NB4 (cell line): Measurements from ENCODE around the gene PRRC2B.

ENCODE experiments used
- DNase-seq: peaks from one replicate; pipeline ENCODE4 v3.0.0; 2010; ENCODE audit warnings: low read depth
- H3K4me3 ChIP-seq: one replicate; pipeline ENCODE4 v1.5.1; 2011; ENCODE audit warnings: mild to moderate bottlenecking, low read depth, low read length, moderate library complexity
- CTCF ChIP-seq: IDR thresholded peaks from one replicate; pipeline ENCODE4 v1.5.1; 2012; ENCODE audit warnings: low read depth, low read length
- MYC ChIP-seq: IDR thresholded peaks from 2 replicates; pipeline ENCODE4 v1.6.1; 2011; ENCODE audit warnings: low read depth, low read length
- POLR2A ChIP-seq: IDR thresholded peaks from 2 replicates; pipeline ENCODE4 v1.6.1; 2011; ENCODE audit warnings: mild to moderate bottlenecking; ENCODE audit not compliant: insufficient read length; ENCODE audit errors: extremely low read depth
- TF ChIP-seq, protein P1 (sequence below): IDR thresholded peaks from 2 replicates; pipeline ENCODE4 v1.6.1; 2011; ENCODE audit warnings: low read depth, low read length

Gene PRRC2B

DNA sequence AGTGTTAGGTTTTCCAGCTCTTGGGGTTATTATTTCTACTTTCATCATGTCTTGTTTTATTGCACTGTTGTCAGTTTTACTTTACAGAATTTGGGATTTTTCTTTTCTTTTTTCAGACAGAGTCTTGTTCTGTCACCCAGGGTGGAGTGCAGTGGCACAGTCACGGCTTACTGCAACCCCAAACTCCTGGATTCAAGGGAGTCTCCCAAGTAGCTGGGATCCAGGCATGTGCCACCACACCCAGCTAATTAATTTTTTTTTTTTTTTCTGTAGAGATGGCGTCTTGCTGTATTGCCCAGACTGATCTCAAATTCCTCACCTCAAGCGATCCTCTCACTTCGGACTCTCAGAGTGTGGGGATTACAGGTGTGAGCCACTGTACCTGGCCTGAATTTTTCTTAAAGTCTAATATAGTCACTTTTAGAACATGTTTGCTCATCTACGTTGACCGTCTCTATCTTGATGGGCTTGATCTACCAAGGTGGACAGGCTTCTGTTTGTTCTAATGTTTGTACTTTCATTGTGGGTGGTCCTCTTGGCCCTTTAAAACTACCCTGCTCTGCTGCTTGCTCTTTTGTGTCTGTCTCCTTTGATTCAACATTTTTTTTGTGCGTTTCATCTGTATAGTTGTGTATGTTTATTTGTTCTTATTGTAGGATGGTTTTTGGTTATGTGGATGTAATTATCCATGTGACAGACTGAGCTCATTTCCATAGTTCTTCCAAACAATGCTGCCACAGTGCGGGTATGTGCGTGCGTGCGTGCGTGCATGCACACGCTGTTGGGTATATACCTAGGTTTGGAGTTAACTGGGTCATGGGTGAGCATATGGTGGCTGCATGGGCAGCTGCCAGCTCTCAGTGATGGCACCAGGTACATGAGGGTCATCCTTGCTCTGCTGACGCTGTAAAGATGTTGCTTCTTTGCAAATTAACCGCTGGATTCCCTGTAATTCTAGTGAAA lies 18.1 kb downstream of the PRRC2B start:
- H3K4me3 ChIP-seq: no peak overlapping the region
- no peak for DNase-seq
- TF ChIP-seq POLR2A (no peak), MYC (no peak)
- TF ChIP-seq, protein P1, sequence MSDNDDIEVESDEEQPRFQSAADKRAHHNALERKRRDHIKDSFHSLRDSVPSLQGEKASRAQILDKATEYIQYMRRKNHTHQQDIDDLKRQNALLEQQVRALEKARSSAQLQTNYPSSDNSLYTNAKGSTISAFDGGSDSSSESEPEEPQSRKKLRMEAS: no peak

GRCh38 chr9:131416509-131416908 lies 22.6 kb downstream of the PRRC2B start:
- no peak overlapping the region for H3K4me3 ChIP-seq
- TF ChIP-seq, protein P1: no peak
- TF ChIP-seq CTCF (no peak), MYC (no peak), POLR2A (no peak)
- no peak for DNase-seq

DNA sequence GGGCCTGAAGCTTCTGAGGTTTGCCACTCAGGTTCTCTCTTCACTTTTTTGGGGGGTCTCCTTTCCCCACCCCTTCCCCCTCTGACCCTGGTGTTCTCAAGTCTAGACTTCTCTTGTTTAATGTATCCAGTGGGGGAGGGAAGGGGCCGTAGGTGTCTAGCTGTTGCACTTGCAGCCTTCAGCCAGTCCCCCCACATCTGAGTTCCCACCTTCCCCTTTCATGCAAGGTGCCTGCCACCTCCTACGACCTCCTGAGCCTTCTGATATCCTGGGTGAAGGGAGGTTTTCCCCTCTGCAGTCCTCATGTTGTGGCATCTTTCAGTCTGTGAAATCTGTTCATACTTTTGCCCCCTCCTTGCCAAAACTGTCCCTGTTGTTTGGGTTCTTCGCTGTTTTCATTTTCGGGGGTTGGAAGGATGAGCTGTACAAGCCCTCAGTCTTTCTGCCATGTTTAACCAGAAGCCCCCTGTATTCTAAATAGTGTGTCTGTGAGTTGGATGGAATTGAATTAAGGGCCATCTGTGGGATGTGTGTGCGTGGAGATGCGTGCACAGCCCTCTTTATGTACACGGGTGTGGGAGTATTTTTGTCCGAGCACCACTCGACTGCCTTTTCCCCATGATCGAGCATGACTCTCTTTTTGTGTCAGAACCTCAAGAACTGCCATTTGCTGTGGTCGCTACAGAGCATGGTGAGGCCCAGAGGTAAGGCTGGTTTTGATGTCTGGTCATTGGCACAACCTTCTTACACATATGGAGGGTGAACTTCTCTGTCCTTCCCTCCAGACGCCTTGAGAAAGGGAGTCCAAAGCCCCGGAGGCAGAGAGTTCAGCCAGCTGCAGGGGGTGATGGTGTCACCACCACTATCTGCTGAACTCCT lies 23.6 kb downstream of the PRRC2B start:
- no peak for DNase-seq
- no peak overlapping the region for H3K4me3 ChIP-seq
- TF ChIP-seq CTCF (no peak), POLR2A (no peak), MYC (no peak)
- TF ChIP-seq, protein P1: no peak

DNA sequence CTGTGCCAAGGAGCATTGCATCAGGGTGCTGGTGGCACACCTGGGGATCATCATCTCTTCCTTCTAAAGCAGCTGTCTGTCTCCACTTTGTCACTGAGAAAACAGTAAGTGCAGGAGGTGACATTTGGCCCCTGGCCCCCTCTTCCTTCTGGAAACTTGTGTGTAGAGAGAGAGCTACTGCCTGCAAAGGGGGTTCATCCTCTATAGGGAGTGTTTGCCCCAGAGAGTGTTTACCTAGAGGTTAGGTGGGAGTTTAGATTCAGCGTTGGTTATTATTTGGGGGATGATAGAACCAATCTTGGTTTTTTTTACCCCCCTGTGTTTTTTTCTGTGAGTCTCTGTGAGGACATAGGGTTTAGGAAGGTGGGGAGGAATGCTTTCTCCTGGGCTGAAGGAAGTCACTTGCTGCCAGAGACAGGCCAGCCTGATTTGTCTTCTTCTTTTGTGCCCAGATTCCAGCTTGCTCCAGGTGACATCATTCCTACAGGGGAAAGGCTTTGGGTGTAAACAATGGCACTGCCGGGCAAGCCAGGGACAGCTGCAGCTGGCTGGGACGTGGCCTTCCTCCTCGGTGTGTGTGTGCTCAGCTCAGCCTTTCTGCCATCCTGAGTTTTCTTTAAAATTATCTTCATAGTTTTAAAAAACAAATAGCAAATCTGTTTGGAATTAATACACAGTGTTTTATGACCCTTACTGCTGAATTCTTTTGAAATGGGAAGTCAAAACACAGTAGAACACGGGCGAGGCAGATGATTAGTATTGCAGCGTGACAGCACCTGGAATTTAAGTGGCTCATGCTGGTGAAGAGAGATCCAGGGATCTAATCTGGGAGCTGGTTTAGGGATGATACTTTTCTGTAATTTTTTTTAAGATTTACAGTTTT lies 24.5 kb downstream of the PRRC2B start:
- TF ChIP-seq MYC: no peak
- TF ChIP-seq CTCF: no peak
- no peak for TF ChIP-seq POLR2A
- TF ChIP-seq, protein P1: no peak
- no peak for DNase-seq

DNA sequence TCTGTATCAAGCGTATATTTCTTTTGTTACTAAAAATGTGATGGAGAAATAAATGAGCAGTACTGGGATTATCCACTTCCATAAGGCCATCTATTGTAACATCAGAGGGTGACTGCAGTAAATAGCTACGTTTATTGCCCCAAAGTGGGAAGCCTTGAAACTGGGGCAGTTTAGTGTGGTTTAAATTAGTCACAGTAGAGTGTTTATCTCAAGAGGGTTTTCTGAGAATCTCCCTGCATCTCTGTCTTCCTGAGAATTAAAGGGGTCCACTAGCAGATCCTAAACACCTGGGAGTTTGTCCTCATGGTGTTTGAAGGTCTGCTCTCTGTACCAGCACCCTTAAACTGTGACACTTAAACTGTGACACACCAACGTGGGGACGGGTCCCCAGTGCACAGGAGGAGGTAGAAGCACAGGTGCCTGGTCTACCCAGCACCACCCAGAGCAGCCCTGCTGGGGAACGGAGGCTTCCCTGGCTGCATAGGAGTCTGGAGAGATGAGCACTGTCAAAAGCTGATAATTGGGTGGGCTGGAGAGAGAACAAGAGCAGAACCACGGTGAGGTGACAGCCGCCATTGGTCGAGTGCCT lies 25.2 kb downstream of the PRRC2B start:
- no peak for DNase-seq
- H3K4me3 ChIP-seq: no peak overlapping the region
- TF ChIP-seq POLR2A: no peak
- TF ChIP-seq MYC: no peak
- no peak for TF ChIP-seq CTCF
- TF ChIP-seq, protein P1: no peak

More for the DNA sequence above, 24.5 kb downstream of the PRRC2B start:
- H3K4me3 ChIP-seq: no peak overlapping the region
